GM12878 (cell line): ENCODE results near the gene BLOC1S4.

ENCODE experiments used
- ATF2 ChIP-seq: IDR thresholded peaks from 2 replicates; pipeline ENCODE4 v1.6.1; 2012; ENCODE audit warnings: low read length, inconsistent platforms
- BCL3 ChIP-seq: IDR thresholded peaks from 2 replicates; pipeline ENCODE4 v1.6.1; 2011; ENCODE audit warnings: borderline replicate concordance, low read depth, mild to moderate bottlenecking, moderate library complexity, low read length; ENCODE audit not compliant: insufficient read depth, poor library complexity, severe bottlenecking
- CREB1 ChIP-seq: IDR thresholded peaks from 2 replicates; pipeline ENCODE4 v1.6.1; 2012; ENCODE audit warnings: low read depth, mild to moderate bottlenecking, inconsistent platforms
- CTCF ChIP-seq, 3 experiments: IDR thresholded peaks in 2 of 3; conservative IDR thresholded peaks in 1 of 3; 2 replicates each; pipeline ENCODE4 v1.5.1; 2011; ENCODE audit warnings: low read depth in 3 of 3, low read length in 3 of 3, mild to moderate bottlenecking in 3 of 3, control low read depth in 2 of 3, moderate library complexity in 2 of 3, inconsistent platforms in 1 of 3, mixed read lengths in 1 of 3; ENCODE audit not compliant: control insufficient read depth in 2 of 3, insufficient read depth in 1 of 3; ENCODE audit errors: extremely low read depth in 1 of 3
- ELK1 ChIP-seq: IDR thresholded peaks from 2 replicates; pipeline ENCODE4 v1.6.1; 2012; ENCODE audit warnings: low read depth, low read length, improper control_type of control experiment
- MXI1 ChIP-seq: fragments of 150-350 bp; IDR thresholded peaks from 2 replicates; pipeline ENCODE4 v1.6.1; 2011; ENCODE audit warnings: low read depth, mild to moderate bottlenecking, inconsistent platforms, low read length, improper control_type of control experiment
- NFYB ChIP-seq: IDR thresholded peaks from 2 replicates; pipeline ENCODE4 v1.6.1; 2011; ENCODE audit warnings: low read depth, mild to moderate bottlenecking, low read length, improper control_type of control experiment, moderate library complexity; ENCODE audit not compliant: insufficient read depth
- POLR2A ChIP-seq: IDR thresholded peaks from 2 replicates; pipeline ENCODE4 v1.6.1; 2011; ENCODE audit warnings: low read depth, mild to moderate bottlenecking, low read length
- POLR2AphosphoS5 ChIP-seq: IDR thresholded peaks from 2 replicates; pipeline ENCODE4 v1.6.1; 2011; ENCODE audit warnings: mild to moderate bottlenecking, low read length, inconsistent platforms
- SMC3 ChIP-seq: IDR thresholded peaks from 2 replicates; pipeline ENCODE4 v1.6.1; 2011; ENCODE audit warnings: low read length, improper control_type of control experiment, borderline replicate concordance
- SREBF1 ChIP-seq: IDR thresholded peaks from 2 replicates; pipeline ENCODE4 v1.6.1; 2012; ENCODE audit warnings: mild to moderate bottlenecking, low read length
- SRF ChIP-seq, 2 experiments: IDR thresholded peaks; 2 replicates each; pipeline ENCODE4 v1.6.1; 2011; ENCODE audit warnings: low read depth in 2 of 2, low read length in 2 of 2, mild to moderate bottlenecking in 1 of 2, moderate library complexity in 1 of 2
- YY1 ChIP-seq: IDR thresholded peaks from 2 replicates; pipeline ENCODE4 v1.6.1; 2011; ENCODE audit warnings: low read depth, mild to moderate bottlenecking, low read length

GRCh38 chr4:6671648-6672047, 44.3 kb upstream of the BLOC1S4 start:
- no peak for TF ChIP-seq CTCF (IDR thresholded peaks at IDR 0.05 in 2 of 3, conservative IDR thresholded peaks at IDR 0.05 in 1 of 3; ENCODE audit: control insufficient read depth in 2 of 3, extremely low read depth in 1 of 3, insufficient read depth in 1 of 3, low read depth in 3 of 3, low read length in 3 of 3)
- TF ChIP-seq NFYB = no peak
- TF ChIP-seq ATF2 = no peak
- TF ChIP-seq POLR2AphosphoS5 = no peak
- TF ChIP-seq BCL3 = no peak
- no peak for TF ChIP-seq MXI1
- no peak for TF ChIP-seq SREBF1
- TF ChIP-seq POLR2A = no peak
- no peak for TF ChIP-seq YY1
- no peak for TF ChIP-seq SRF (IDR thresholded peaks at IDR 0.05; ENCODE audit: low read depth in 2 of 2, low read length in 2 of 2)
- TF ChIP-seq SMC3 = no peak
- no peak for TF ChIP-seq ELK1
- no peak for TF ChIP-seq CREB1
